HCT116 (cell line): ENCODE data around the gene TOR2A. TPM values are rescaled to one million over a fixed set of nuclear protein-coding genes. Genes with fewer than 3 reads are reported as not detected.

ENCODE experiments used
- ATAC-seq: fragments of 200-7000 bp; cut with Tn5 transposase; 2 replicates; pipeline ENCODE4 v1.9.1; 2020; ENCODE audit warnings: mild to moderate bottlenecking, moderate library complexity
- BruUV-seq: library from RNA; stranded (reverse); fragments of 400-500 nt; replicated peaks from 2 replicates; lab custom pipeline; 2021; lab: Mats Ljungman, UMichigan
- CTCF ChIA-PET: fragments of 300-600 bp; sonication (Branson Sonifier 250); formaldehyde crosslinking; loops from one replicate; lab custom pipeline; 2021; ENCODE audit warnings: antibody characterized with exemption; lab: Charles Lee
- POLR2A ChIA-PET: fragments of 300-600, 350-600 bp; sonication (Branson Sonifier 250); formaldehyde crosslinking; loops from one replicate; lab custom pipeline; 2021; ENCODE audit warnings: antibody characterized with exemption; lab: Charles Lee
- RAD21 ChIA-PET, 2 experiments: fragments of 300-600 bp; sonication (Branson Sonifier 250); formaldehyde crosslinking; loops; one replicate each; lab custom pipeline; 2023; ENCODE audit warnings: low total read pairs in 2 of 2; ENCODE audit not compliant: uncharacterized antibody in 2 of 2, unreplicated experiment in 2 of 2, low non-redundant PET in 1 of 2; lab: Charles Lee
- DNase-seq: peaks from one replicate; pipeline ENCODE4 v3.0.0-alpha.2; 2010; ENCODE audit warnings: low read depth, low spot score
- H2AFZ ChIP-seq: fragments of 200-600 bp; shearing (Covaris generic), sonication (generic); 2 replicates; pipeline ENCODE4 v1.6.1; 2017; ENCODE audit warnings: low read depth, mixed run types, mixed read lengths, antibody characterized with exemption, low read length; ENCODE audit not compliant: poor library complexity, severe bottlenecking
- H3K27ac ChIP-seq: 2 replicates; pipeline ENCODE4 v1.5.1; 2012; ENCODE audit warnings: low read depth, low read length
- H3K27me3 ChIP-seq: fragments of 200-600 bp; sonication (generic); 2 replicates; pipeline ENCODE4 v1.6.1; 2016; ENCODE audit warnings: mixed run types, low read length, mixed read lengths; ENCODE audit not compliant: insufficient read depth
- H3K36me3 ChIP-seq, 2 experiments: fragments of 200-500 bp in 1 of 2; fragments of 200-600 bp in 1 of 2; sonication (Bioruptor generic) in 1 of 2; sonication (generic) in 1 of 2; 2 replicates each; pipeline versions ENCODE4 v1.5.1 to v1.6.1; 2014 to 2016; ENCODE audit warnings: low read length in 2 of 2, inconsistent platforms in 1 of 2, mixed read lengths in 1 of 2, mixed run types in 1 of 2; ENCODE audit not compliant: insufficient read depth in 2 of 2, control insufficient read depth in 1 of 2
- H3K4me1 ChIP-seq, 2 experiments: fragments of 200-600 bp in 1 of 2; sonication (generic) in 1 of 2; 2 replicates each; pipeline versions ENCODE4 v1.5.1 to v1.6.1; 2012 to 2017; ENCODE audit warnings: low read length in 2 of 2, inconsistent platforms in 1 of 2, mild to moderate bottlenecking in 1 of 2, mixed read lengths in 1 of 2, mixed run types in 1 of 2, moderate library complexity in 1 of 2; ENCODE audit not compliant: insufficient read depth in 2 of 2, control insufficient read depth in 1 of 2
- H3K4me2 ChIP-seq: fragments of 200-600 bp; sonication (generic); 2 replicates; pipeline ENCODE4 v1.6.1; 2017; ENCODE audit warnings: mixed run types, low read length, mixed read lengths
- H3K4me3 ChIP-seq, 2 experiments: fragments of 200-600 bp in 1 of 2; sonication (generic) in 1 of 2; replicated peaks in 1 of 2; 2 replicates each; pipeline ENCODE4 v1.5.1; 2011 to 2016; ENCODE audit warnings: low read length in 2 of 2, control low read depth in 1 of 2, low read depth in 1 of 2, mild to moderate bottlenecking in 1 of 2, mixed read lengths in 1 of 2, mixed run types in 1 of 2
- H3K79me2 ChIP-seq: fragments of 200-600 bp; sonication (generic); 2 replicates; pipeline ENCODE4 v1.6.1; 2017; ENCODE audit warnings: mild to moderate bottlenecking, mixed run types, low read length, moderate library complexity, mixed read lengths; ENCODE audit not compliant: insufficient read depth
- H3K9ac ChIP-seq: fragments of 200-600 bp; sonication (generic); 2 replicates; pipeline ENCODE4 v1.6.1; 2016; ENCODE audit warnings: low read length, mixed read lengths
- H3K9me2 ChIP-seq: fragments of 200-600 bp; sonication (generic), shearing (Covaris generic); 2 replicates; pipeline ENCODE4 v1.6.1; 2017; ENCODE audit warnings: mixed run types, mild to moderate bottlenecking, moderate library complexity; ENCODE audit not compliant: insufficient read depth
- H3K9me3 ChIP-seq, 2 experiments: fragments of 200-500 bp in 1 of 2; fragments of 200-600 bp in 1 of 2; sonication (Bioruptor generic) in 1 of 2; sonication (generic) in 1 of 2; 2 replicates each; pipeline ENCODE4 v1.6.1; 2014 to 2017; ENCODE audit warnings: low read length in 2 of 2, mixed read lengths in 2 of 2, inconsistent platforms in 1 of 2, low read depth in 1 of 2, mild to moderate bottlenecking in 1 of 2, mixed run types in 1 of 2, moderate library complexity in 1 of 2; ENCODE audit not compliant: control insufficient read depth in 1 of 2, insufficient read depth in 1 of 2
- H4K20me1 ChIP-seq: fragments of 200-600 bp; sonication (generic), shearing (Covaris generic); 2 replicates; pipeline ENCODE4 v1.6.1; 2017; ENCODE audit warnings: mixed run types, mild to moderate bottlenecking, moderate library complexity; ENCODE audit not compliant: insufficient read depth
- EGR1 ChIP-seq: IDR thresholded peaks from 2 replicates; pipeline ENCODE4 v1.6.1; 2012; ENCODE audit warnings: low read depth
- ELF1 ChIP-seq: IDR thresholded peaks from 2 replicates; pipeline ENCODE4 v1.6.1; 2012; ENCODE audit warnings: low read depth, borderline replicate concordance
- EZH2 ChIP-seq: fragments of 200-600 bp; sonication (generic); IDR thresholded peaks from 2 replicates; pipeline ENCODE4 v1.6.1; 2017; ENCODE audit warnings: antibody characterized with exemption, mixed run types
- EZH2phosphoT487 ChIP-seq: fragments of 200-600 bp; IDR thresholded peaks from 2 replicates; pipeline ENCODE4 v1.6.1; 2018; ENCODE audit warnings: antibody characterized with exemption, borderline replicate concordance
- FOSL1 ChIP-seq: IDR thresholded peaks from 2 replicates; pipeline ENCODE4 v1.6.1; 2012; ENCODE audit warnings: low read depth
- POLR2A ChIP-seq: IDR thresholded peaks from 2 replicates; pipeline ENCODE4 v1.7.0; 2011; ENCODE audit warnings: borderline replicate concordance; ENCODE audit not compliant: insufficient read depth, insufficient read length; ENCODE audit errors: extremely low read depth
- POLR2AphosphoS5 ChIP-seq: IDR thresholded peaks from 2 replicates; pipeline ENCODE4 v1.6.1; 2011; ENCODE audit warnings: mild to moderate bottlenecking, low read depth, low read length, moderate library complexity
- SIN3A ChIP-seq: IDR thresholded peaks from 2 replicates; pipeline ENCODE4 v1.6.1; 2012; ENCODE audit warnings: low read depth
- SP1 ChIP-seq: IDR thresholded peaks from 2 replicates; pipeline ENCODE4 v1.6.1; 2012; ENCODE audit warnings: low read depth
- SRF ChIP-seq: IDR thresholded peaks from 2 replicates; pipeline ENCODE4 v1.6.1; 2012; ENCODE audit warnings: low read depth
- TCF7L2 ChIP-seq: IDR thresholded peaks from 2 replicates; pipeline ENCODE4 v1.7.0; 2011; ENCODE audit warnings: borderline replicate concordance, inconsistent platforms; ENCODE audit not compliant: insufficient read depth, insufficient read length; ENCODE audit errors: extremely low read depth
- YY1 ChIP-seq: IDR thresholded peaks from 2 replicates; pipeline ENCODE4 v1.6.1; 2011; ENCODE audit warnings: low read length, low read depth, moderate library complexity, mild to moderate bottlenecking; ENCODE audit not compliant: insufficient replicate concordance; ENCODE audit errors: extremely low read depth
- ZFX ChIP-seq: fragments of 450-650 bp; IDR thresholded peaks from 2 replicates; pipeline ENCODE4 v1.6.1; 2017
- ZNF274 ChIP-seq: fragments of 200-500 bp; sonication (Bioruptor generic); IDR thresholded peaks from 2 replicates; pipeline ENCODE4 v1.6.1; 2014; ENCODE audit warnings: mild to moderate bottlenecking, low read depth, low read length, inconsistent platforms
- intact Hi-C: fragments of 100-400 bp; cut with micrococcal nuclease; formaldehyde crosslinking; loops from 2 replicates; pipeline ENCODE4 v1.10.0; 2022
- total RNA-seq: library from RNA; stranded (reverse); gene quantifications from one replicate; pipeline ENCODE4 v1.2.1, GENCODE V29; 2021; ENCODE audit not compliant: unreplicated experiment
- TF ChIP-seq, protein P1 (sequence below): IDR thresholded peaks from 2 replicates; pipeline ENCODE4 v1.6.1; 2012
- TF ChIP-seq, protein P2 (sequence below): IDR thresholded peaks from 2 replicates; pipeline ENCODE4 v1.6.1; 2011; ENCODE audit warnings: mild to moderate bottlenecking, low read length, moderate library complexity; ENCODE audit not compliant: insufficient replicate concordance; ENCODE audit errors: extremely low read depth

Gene TOR2A
- total RNA-seq, 1 experiment from 2014 or later = 12.0 TPM

DNA sequence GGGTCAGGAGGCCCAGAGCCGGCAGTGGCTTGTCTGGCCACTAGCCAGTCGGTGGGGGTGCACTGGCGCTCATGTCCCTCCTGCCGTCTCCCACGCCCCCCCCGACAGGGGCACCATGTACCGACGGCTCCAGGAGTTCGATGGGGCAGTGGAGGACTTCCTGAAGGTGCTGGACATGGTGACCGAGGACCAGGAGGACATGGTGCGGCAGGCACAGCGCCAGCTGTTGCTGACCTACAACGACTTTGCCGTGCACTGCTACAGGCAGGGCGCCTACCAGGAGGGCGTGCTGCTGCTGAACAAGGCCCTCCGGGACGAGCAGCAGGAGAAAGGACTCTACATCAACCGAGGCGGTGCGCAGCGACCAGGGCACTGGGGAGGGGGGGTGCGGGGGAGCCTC lies 11.1 kb downstream of the TOR2A start:
- ChIA-PET CTCF (interaction anchor here (2.7 kb wide), 1 partner anchor 11 kb away, joined by 17 read pairs; the partner anchor contains the start of gene TOR2A), POLR2A (interaction anchor here (1.1 kb wide), 1 partner anchor 11 kb away, joined by 3 read pairs; the partner anchor contains the start of gene TOR2A), RAD21 (no interaction called here)
- no peaks in the 10 kb centered on the region for H4K20me1 ChIP-seq
- H3K79me2 ChIP-seq = no peaks in the 10 kb centered on the region
- peak overlapping the region; percentile 50; the same call in 1 of the 2 replicates for H3K27ac ChIP-seq
- no peaks in the 10 kb centered on the region for H3K9me2 ChIP-seq
- BruUV-seq = no TSS peak
- intact Hi-C loops = loop anchor here (5.0 kb wide), 2 partner anchors 112 to 202 kb away; partner anchors contain the start of gene STXBP1
- ATAC-seq = no peak
- H3K9me3 ChIP-seq = no peaks in the 10 kb centered on the region
- no peak overlapping the region for H3K4me3 ChIP-seq
- no peak overlapping the region for H3K9ac ChIP-seq
- H3K4me1 ChIP-seq = peaks cover 54 to 62% of the 10 kb centered on the region in 2 experiments
- no peak for TF ChIP-seq POLR2A
- TF ChIP-seq EZH2phosphoT487 = no peak
- no peak for TF ChIP-seq FOSL1
- no peak for TF ChIP-seq YY1
- TF ChIP-seq EZH2 = no peak
- TF ChIP-seq, protein P1, sequence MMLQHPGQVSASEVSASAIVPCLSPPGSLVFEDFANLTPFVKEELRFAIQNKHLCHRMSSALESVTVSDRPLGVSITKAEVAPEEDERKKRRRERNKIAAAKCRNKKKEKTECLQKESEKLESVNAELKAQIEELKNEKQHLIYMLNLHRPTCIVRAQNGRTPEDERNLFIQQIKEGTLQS = no peak
- TF ChIP-seq POLR2AphosphoS5 = no peak
- TF ChIP-seq ZFX = no peak
- no peak for TF ChIP-seq EGR1
- no peak for TF ChIP-seq ELF1
- no peak for TF ChIP-seq ZNF274
- TF ChIP-seq SRF = no peak
- TF ChIP-seq, protein P2, sequence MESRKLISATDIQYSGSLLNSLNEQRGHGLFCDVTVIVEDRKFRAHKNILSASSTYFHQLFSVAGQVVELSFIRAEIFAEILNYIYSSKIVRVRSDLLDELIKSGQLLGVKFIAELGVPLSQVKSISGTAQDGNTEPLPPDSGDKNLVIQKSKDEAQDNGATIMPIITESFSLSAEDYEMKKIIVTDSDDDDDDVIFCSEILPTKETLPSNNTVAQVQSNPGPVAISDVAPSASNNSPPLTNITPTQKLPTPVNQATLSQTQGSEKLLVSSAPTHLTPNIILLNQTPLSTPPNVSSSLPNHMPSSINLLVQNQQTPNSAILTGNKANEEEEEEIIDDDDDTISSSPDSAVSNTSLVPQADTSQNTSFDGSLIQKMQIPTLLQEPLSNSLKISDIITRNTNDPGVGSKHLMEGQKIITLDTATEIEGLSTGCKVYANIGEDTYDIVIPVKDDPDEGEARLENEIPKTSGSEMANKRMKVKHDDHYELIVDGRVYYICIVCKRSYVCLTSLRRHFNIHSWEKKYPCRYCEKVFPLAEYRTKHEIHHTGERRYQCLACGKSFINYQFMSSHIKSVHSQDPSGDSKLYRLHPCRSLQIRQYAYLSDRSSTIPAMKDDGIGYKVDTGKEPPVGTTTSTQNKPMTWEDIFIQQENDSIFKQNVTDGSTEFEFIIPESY = no peak
- TF ChIP-seq TCF7L2 = no peak
- TF ChIP-seq SP1 = no peak
- no peak for TF ChIP-seq SIN3A
- peak overlapping the region; percentile 57 for H3K4me2 ChIP-seq
- no peak for DNase-seq
- no peak overlapping the region for H2AFZ ChIP-seq
- H3K36me3 ChIP-seq = no peaks in the 10 kb centered on the region
- no peaks in the 10 kb centered on the region for H3K27me3 ChIP-seq
